Neural cell (in vitro differentiated cells): ENCODE results near the gene FAM227A. TPM values are rescaled to one million over a fixed set of nuclear protein-coding genes. Genes with fewer than 3 reads are reported as not detected.

Source experiments
- H2AFZ ChIP-seq: fragments of 200-600, 300-800 bp; sonication (generic), shearing (Covaris generic); 2 replicates; pipeline ENCODE4 v1.6.0; 2014; ENCODE audit warnings: low read depth, mild to moderate bottlenecking, antibody characterized with exemption, low read length, moderate library complexity
- H3F3A ChIP-seq: fragments of 200-600 bp; shearing (Covaris generic); 2 replicates; pipeline ENCODE4 v1.6.1; 2016; ENCODE audit warnings: mild to moderate bottlenecking, moderate library complexity, mixed read lengths, antibody characterized with exemption, low read length; ENCODE audit not compliant: insufficient read depth, poor library complexity, severe bottlenecking
- H3K27ac ChIP-seq: fragments of 200-600, 300-800 bp; sonication (generic), shearing (Covaris generic); 2 replicates; pipeline ENCODE4 v1.5.1; 2014; ENCODE audit warnings: mild to moderate bottlenecking, low read length, moderate library complexity
- H3K27me3 ChIP-seq: fragments of 300-800, 200-600 bp; sonication (generic), shearing (Covaris generic); 2 replicates; pipeline ENCODE4 v1.6.0; 2014; ENCODE audit warnings: mild to moderate bottlenecking, low read depth, low read length, moderate library complexity; ENCODE audit not compliant: insufficient read depth
- H3K36me3 ChIP-seq: fragments of 300-800, 200-600 bp; sonication (generic), shearing (Covaris generic); 2 replicates; pipeline ENCODE4 v1.5.1; 2014; ENCODE audit warnings: mild to moderate bottlenecking, antibody characterized with exemption, low read length, moderate library complexity; ENCODE audit not compliant: insufficient read depth
- H3K4me2 ChIP-seq: fragments of 300-800, 200-600 bp; sonication (generic), shearing (Covaris generic); 2 replicates; pipeline ENCODE4 v1.6.0; 2014; ENCODE audit warnings: mild to moderate bottlenecking, low read length
- H3K4me3 ChIP-seq: fragments of 300-800, 200-600 bp; sonication (generic), shearing (Covaris generic); 2 replicates; pipeline ENCODE4 v1.5.1; 2014; ENCODE audit warnings: mild to moderate bottlenecking, low read length, moderate library complexity
- H3K79me2 ChIP-seq: fragments of 200-600 bp; shearing (Covaris generic); replicated peaks from 2 replicates; pipeline ENCODE4 v1.6.0; 2014; ENCODE audit warnings: mild to moderate bottlenecking, low read length, moderate library complexity; ENCODE audit not compliant: insufficient read depth
- H3K9ac ChIP-seq: fragments of 300-800, 200-600 bp; sonication (generic), shearing (Covaris generic); 2 replicates; pipeline ENCODE4 v1.6.1; 2016; ENCODE audit warnings: mild to moderate bottlenecking, low read length, mixed read lengths
- H3K9me2 ChIP-seq: fragments of 200-600 bp; shearing (Covaris generic); 2 replicates; pipeline ENCODE4 v1.6.1; 2016; ENCODE audit warnings: mild to moderate bottlenecking, low read length, mixed read lengths; ENCODE audit not compliant: insufficient read depth
- H3K9me3 ChIP-seq: fragments of 200-600, 300-800 bp; sonication (generic), shearing (Covaris generic); 2 replicates; pipeline ENCODE4 v1.6.1; 2016; ENCODE audit warnings: mild to moderate bottlenecking, mixed run types, low read length, moderate library complexity, mixed read lengths
- H4K20me1 ChIP-seq: fragments of 200-600 bp; shearing (Covaris generic); 2 replicates; pipeline ENCODE4 v1.6.1; 2016; ENCODE audit warnings: mild to moderate bottlenecking, mixed run types; ENCODE audit not compliant: insufficient read depth
- CTCF ChIP-seq: fragments of 450-650 bp; IDR thresholded peaks from 2 replicates; pipeline ENCODE4 v1.5.1; 2014; ENCODE audit warnings: antibody characterized with exemption, mild to moderate bottlenecking, moderate library complexity; ENCODE audit not compliant: poor library complexity, severe bottlenecking
- EP300 ChIP-seq: fragments of 450-650 bp; conservative IDR thresholded peaks from 2 replicates; pipeline ENCODE4 v1.6.1; 2014; ENCODE audit warnings: antibody characterized with exemption, mild to moderate bottlenecking, moderate library complexity; ENCODE audit not compliant: poor library complexity, severe bottlenecking
- EZH2 ChIP-seq: fragments of 200-600, 300-800 bp; shearing (Covaris generic), sonication (generic); IDR thresholded peaks from 2 replicates; pipeline ENCODE4 v1.6.1; 2014; ENCODE audit warnings: antibody characterized with exemption, low read length, borderline replicate concordance, mild to moderate bottlenecking; ENCODE audit not compliant: insufficient read depth, poor library complexity, severe bottlenecking
- MXI1 ChIP-seq: fragments of 450-650 bp; conservative IDR thresholded peaks from 2 replicates; pipeline ENCODE4 v1.6.1; 2014; ENCODE audit warnings: antibody characterized with exemption, mild to moderate bottlenecking; ENCODE audit not compliant: poor library complexity, severe bottlenecking
- POLR2AphosphoS5 ChIP-seq: IDR thresholded peaks from 2 replicates; pipeline ENCODE4 v1.6.1; 2012
- RAD21 ChIP-seq: fragments of 450-650 bp; conservative IDR thresholded peaks from 2 replicates; pipeline ENCODE4 v1.6.1; 2014; ENCODE audit warnings: antibody characterized with exemption, mild to moderate bottlenecking, moderate library complexity
- REST ChIP-seq: IDR thresholded peaks from 2 replicates; pipeline ENCODE4 v1.6.1; 2012; ENCODE audit warnings: borderline replicate concordance
- SMC3 ChIP-seq: fragments of 450-650 bp; conservative IDR thresholded peaks from 2 replicates; pipeline ENCODE4 v1.6.1; 2014; ENCODE audit warnings: antibody characterized with exemption, mild to moderate bottlenecking, moderate library complexity; ENCODE audit not compliant: poor library complexity
- TAF1 ChIP-seq: IDR thresholded peaks from 2 replicates; pipeline ENCODE4 v1.6.1; 2012; ENCODE audit warnings: low read depth
- polyA plus RNA-seq: library from polyadenylated mRNA; depleted of rRNA; stranded (reverse); fragments of >200 nt; gene quantifications from 2 replicates; pipeline ENCODE4 v1.2.3, GENCODE V29; 2014

Gene FAM227A
- polyA plus RNA-seq, 1 donor from 2014 or later = 14.0 TPM

- H3K36me3 ChIP-seq = no peaks in the 10 kb centered on the region
- no peak overlapping the region for H3K4me3 ChIP-seq
- H4K20me1 ChIP-seq = no peaks in the 10 kb centered on the region
- no peak overlapping the region for H3K4me2 ChIP-seq
- no peaks in the 10 kb centered on the region for H3K27me3 ChIP-seq
- H3K9me2 ChIP-seq = no peaks in the 10 kb centered on the region
- H2AFZ ChIP-seq = no peak overlapping the region
- H3K9me3 ChIP-seq = no peaks in the 10 kb centered on the region
- no peaks in the 10 kb centered on the region for H3K79me2 ChIP-seq
- no peak overlapping the region for H3K27ac ChIP-seq
- H3K9ac ChIP-seq = no peak overlapping the region
- TF ChIP-seq TAF1 (no peak), EZH2 (no peak), POLR2AphosphoS5 (no peak), CTCF (no peak), RAD21 (no peak), SMC3 (no peak), REST (no peak), MXI1 (no peak), EP300 (no peak)
- H3F3A ChIP-seq = no peaks in the 10 kb centered on the region
Measured at GRCh38 chr22:38623351-38623750, 32.8 kb downstream of the FAM227A start.

- Histone ChIP-seq H3K27ac (no peak overlapping the region), H3K9me2 (no peaks in the 10 kb centered on the region), H3K4me3 (no peak overlapping the region), H3K4me2 (no peak overlapping the region), H3K36me3 (no peaks in the 10 kb centered on the region), H3K79me2 (no peaks in the 10 kb centered on the region), H3F3A (no peaks in the 10 kb centered on the region), H4K20me1 (no peaks in the 10 kb centered on the region), H3K27me3 (no peaks in the 10 kb centered on the region), H3K9ac (no peak overlapping the region), H2AFZ (no peak overlapping the region), H3K9me3 (no peaks in the 10 kb centered on the region)
- TF ChIP-seq REST (no peak), EP300 (no peak), TAF1 (no peak), MXI1 (no peak), EZH2 (no peak), POLR2AphosphoS5 (no peak), SMC3 (no peak), RAD21 (no peak), CTCF (no peak)
Measured at GRCh38 chr22:38618682-38619081, 37.5 kb downstream of the FAM227A start.
